ENCODE measurements around the gene CDAN1.

The CDAN1 gene

DNA sequence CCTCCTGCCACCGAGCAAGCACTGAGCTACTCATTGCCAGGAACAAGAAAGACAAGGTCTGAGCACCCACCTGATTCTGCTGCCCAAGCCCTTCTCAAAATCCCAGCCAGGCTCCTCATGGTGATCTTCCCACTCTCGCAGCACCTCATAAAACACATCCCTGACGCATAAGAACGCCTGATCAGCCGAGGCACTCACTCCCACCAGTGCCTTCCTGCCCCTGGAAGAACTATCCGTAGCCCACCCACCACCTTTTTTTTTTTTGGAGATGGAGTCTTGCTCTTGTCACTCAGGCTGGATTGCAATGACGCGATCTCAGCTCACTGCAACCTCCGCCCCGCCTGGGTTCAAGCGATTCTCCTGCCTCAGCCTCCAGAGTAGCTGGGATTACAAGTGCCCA is 3.9 kb downstream of the CDAN1 start:
- DNase-seq (ENCODE audit: low read depth), result no peak

DNA sequence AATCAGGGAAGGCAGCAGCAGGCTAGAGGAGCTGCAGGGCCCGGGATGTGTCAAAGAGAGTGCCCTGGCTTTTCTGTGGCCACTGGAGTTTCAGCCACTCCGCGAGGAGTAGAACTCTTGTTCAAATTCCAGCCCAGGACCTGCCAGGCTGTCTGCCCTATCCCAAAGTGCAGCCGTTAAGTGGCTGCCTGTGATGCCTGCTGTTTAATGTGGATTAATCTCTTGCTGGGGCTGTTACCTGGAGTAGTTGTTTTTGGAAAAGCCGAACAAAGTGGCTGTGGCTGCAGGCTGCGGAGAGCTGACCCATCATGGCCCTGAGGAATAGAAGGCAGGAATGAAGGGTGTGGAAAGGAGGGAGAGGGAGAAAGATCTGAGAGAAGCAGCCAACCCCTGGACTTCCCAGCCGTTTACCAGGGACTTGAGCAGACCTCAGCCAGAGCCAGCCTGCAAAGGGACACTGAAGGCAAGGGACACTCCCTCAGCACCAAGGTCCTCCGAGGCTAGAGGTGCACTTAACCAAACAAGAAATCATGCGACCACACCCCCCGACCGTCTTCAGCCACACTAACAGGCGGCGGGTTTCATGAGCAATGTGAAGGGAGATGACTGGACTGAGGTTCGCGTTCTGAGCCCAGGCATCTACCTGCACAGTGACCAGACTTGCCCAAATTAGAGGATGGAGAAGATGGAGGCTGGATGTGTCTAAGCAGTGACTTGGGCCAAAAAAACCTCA is 4.7 kb downstream of the CDAN1 start:
- no peak for DNase-seq (ENCODE audit: low read depth)

DNA sequence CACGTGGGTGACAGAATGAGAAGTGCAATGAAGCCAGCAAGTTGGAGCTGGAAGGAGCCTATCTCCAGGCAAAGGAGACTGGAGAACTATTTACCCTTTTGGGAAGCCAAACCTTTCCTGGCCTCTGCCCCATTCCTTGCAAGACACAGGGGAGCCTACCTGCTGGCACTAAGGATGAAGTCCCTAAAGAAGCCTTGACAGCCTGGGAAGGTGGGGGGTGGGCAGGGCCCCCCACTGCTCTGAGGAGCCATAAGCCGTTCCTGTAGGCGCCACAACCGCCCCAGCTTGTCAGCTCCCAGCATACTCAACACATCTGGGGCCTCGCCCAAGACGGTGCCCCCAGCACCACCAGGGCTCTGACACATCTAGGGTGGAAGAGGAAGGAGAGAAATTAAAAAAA is 5.5 kb downstream of the CDAN1 start:
- no peak for DNase-seq (ENCODE audit: low read depth)

DNA sequence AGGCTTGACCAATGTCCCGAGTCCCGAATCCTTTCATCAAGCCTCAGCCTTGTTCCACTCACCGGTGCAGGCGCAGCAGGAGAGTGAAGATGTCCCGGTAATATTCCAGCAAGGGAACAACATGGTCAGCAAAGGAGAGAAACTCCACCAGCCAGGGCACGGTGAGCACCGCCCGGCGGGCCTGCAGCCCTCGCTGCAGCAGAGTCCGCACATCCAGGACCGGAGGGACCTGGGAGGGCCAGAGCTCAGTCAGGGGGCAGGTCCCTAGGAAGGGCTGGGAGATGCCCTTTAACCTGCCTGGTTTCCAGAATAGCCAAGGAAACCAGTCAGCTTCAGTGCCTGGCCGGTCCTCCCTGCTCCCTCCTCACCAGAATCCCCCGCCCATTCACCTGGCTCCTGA is 6.4 kb downstream of the CDAN1 start:
- DNase-seq (ENCODE audit: low read depth), result no peak

DNA sequence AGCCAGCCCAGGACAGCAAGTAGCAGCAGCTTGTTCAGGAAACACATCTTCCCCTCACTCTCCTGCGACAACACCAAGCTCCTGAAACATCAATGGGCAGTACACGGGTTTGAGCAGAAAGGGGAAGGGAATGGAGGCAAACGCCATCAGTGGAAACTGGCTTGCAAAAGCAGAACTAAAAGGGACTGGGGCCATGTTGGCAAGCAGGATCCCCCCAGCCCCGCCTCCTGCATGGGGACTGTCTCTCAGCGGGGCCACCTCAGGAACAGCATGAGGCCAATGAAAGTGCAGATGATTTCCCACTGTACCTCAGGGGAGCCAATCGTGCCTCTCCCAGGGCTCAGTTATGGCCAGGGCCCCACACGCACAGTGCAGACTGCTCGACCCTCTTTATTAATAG is 6.8 kb downstream of the CDAN1 start:
- no peak for DNase-seq (ENCODE audit: low read depth)

DNA sequence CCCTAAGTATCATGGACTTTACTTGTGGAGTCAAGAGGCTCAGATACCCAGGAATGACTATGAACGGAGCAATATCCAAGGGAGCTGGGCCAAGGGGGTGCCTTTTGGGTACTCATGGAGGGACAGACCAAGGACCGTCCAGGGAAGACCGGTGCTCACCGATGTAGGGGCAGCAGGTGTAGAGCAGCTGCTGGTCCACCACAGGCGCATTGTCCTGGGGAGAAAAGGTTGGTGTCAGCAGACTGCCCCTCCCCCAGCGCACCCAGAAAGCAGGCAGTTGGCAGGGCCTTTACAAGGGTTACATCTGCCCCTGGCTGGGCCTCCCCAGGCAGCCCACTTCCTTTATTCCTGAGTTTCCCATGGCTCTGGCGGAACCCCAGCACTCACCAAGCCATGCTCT is 7.5 kb downstream of the CDAN1 start:
- DNase-seq (ENCODE audit: low read depth), result no peak

DNA sequence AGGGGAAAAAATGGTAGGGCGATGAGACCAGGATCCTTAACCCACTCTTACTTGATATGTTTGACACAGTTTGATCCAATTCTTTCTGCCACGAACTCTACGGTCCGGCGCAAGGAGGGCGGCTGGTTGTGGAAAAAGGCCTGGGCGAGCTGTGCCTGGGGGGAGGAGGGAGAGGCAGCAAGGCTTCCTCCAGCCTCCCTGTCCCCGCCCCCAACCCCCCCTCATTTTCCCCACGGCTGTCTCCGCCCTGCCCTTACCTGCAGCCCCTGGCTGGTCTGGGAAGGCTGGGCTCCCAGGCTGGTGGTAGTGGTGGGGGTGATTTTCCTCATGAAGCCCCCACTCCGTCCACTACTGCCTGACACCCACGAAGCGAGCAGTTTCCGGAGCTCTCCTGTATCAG is 8.0 kb downstream of the CDAN1 start:
- no peak for DNase-seq (ENCODE audit: low read depth)

DNA sequence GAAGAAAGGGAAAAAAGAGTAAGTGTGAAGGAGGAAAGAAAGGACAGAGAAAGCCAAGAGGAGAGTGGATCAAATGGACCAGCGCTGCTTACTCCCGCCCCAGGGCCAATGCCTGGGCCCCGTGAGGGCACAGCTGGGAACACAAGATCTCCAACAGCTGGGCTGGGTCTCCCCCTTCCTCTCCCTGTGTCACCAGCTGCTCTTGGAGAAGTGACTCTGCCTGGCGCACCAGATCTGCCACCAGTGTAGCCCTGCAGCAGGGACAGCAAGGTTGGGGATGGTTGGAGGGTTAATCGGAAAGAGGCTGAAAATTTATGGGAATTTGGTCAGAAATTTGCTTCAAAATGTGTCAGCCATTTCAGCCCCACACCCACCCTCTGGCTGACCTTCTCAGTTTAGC is 8.4 kb downstream of the CDAN1 start:
- DNase-seq (ENCODE audit: low read depth), result no peak

DNA sequence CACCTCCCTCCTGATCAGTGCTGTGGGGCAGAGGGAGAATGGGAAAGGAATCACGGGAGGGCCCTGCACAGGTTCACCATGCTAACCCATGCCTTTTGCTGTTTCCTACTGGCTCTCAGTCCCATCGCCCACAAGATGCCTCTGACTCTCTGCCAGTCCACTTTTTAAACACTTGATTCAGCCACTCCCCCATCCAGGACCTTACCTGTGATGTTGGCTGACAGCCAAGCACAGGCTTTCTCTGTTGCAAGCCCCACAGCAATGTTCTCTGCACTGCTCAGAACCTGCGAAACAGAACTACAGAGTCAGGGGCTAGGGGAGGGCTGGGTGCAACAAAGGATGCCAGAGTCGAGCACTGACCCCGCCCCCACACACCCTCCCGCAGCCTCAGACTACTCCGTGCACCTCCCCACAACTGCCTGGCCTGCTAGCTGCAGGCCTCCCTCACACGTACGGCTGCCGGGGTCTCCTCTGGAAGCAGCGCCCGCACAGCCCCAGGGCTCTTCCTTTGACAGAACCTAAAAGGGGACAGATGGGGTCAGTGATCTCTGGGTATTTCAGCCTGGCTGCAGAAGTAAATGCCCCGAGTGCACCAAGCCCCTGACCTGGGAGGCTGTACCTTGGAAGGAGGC is 9.1 kb downstream of the CDAN1 start:
- no peak for DNase-seq (ENCODE audit: low read depth)

DNA sequence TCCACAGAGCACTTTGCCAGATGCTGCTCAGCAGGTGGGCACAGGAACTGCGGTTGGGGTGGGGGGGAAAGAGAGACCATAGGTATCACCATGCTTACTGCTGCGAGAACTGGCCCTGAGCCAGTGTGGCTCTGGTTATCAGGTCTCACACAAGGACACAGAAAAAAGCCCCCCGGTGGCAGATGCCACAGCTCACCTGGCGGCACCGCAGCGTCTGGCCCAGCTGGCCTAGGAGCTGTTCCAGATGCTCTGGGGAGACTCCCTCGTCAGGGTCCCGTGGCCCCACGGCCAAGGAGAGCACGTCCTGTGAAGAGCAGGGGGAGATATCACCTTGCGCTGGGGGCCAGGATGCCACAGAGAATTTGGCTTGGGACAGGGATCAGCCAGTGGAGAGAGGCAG is 10.8 kb downstream of the CDAN1 start:
- no peak for DNase-seq (ENCODE audit: low read depth)

DNA sequence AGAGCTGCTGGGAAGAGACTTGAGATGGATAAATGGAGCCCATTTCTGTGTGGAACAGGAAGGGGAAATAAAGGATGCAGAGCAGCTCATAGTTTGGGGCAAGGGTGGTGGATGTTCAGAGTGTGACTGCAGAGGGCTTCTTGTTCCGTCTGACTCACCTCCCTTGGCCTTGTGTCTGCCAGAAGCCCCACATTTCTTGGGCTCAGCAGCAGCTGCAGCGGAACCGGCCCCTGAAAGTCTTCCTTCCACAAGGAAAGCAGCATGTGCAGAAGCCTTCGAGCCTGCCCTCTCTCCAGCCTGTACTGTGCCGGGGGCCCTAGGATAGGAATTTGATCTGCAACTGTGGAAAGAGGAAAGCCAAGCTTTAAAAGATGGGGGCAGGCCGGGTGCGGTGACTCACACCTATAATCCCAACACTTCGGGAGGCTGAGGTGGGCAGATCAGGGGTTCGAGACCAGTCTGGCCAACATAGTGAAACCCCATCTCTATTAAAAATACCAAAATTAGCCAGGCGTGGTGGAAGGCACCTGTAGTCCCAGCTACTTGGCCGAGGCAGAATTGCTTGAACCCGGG is 11.5 kb downstream of the CDAN1 start:
- no peak for DNase-seq (ENCODE audit: low read depth)

DNA sequence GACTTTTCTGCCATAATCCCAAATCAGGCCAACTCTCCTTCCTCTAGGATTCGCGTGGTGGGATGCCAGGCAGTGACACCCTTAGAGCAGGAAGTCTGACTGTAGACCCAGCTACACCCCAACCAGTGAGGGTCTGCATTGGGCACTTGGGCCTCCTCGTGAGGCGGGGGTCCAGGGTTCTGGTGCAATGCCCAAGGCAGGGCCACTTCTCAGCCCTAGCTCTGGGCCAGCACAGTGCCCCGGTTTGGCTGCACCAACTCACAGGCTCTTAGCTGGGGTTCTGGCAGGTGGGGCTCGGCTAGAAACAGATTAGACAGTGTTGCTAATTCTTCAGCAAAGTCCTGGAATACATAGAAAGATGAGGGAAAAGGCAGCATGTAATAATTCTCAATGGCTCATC is 12.7 kb downstream of the CDAN1 start:
- no peak for DNase-seq (ENCODE audit: low read depth)

DNA sequence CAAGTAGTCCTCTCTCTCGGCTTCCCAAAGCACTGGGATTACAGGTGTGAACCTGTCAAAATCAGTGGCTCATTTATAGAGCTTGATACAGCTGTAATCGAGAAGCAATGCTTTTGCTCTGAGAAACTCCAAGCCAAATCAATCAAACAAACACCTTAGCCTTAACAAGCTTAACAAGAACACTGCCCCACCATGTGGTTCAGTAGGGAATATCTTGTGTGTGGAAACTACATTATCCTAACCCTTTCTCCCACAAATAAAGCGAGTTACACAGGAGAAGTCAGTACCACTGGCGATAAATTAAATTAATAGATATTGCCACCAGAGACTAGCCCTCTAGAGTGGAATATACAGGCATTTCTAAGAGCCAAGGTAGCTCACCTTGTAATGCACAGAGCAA is 13.9 kb downstream of the CDAN1 start:
- DNase-seq (ENCODE audit: low read depth), result no peak

DNA sequence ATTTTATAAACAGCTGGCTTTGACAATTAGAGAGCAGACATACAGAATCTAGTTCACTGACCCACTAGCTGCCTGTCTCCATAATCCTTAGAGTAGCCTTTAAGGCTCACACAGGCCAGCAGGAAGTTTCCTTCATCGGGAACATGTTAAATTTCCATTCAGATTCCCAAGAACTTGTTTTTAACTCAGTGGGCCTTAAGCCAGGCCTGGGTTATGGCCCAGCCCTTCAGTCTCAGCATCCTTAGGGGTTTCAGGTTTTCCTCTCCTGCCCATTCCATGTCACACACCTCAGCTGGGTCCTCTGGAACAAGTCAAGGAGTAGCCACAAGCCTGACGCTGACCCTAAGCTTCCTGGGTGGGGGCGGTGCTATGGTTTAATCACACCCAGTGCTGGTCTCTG is 15.0 kb downstream of the CDAN1 start:
- DNase-seq (ENCODE audit: low read depth), result no peak

DNA sequence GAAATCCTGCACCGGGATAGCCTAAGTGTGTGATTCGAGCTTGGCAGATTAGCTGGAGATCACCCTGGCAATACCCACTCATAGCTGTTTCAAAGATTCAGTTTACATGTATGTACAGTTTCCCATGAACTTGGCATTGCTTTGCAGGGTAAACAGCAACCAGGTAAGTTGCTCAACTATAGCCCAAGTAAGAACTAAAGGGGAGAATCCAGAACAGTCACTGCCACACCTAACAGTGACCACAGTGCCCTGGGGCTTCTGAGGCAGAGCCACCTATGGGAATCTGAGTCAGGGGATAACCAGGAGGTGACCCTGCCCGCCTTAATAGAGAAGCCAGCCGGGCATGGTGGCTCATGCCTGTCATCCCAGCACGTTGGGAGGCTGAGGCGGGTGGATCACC is 15.9 kb downstream of the CDAN1 start:
- DNase-seq (ENCODE audit: low read depth), result no peak

DNA sequence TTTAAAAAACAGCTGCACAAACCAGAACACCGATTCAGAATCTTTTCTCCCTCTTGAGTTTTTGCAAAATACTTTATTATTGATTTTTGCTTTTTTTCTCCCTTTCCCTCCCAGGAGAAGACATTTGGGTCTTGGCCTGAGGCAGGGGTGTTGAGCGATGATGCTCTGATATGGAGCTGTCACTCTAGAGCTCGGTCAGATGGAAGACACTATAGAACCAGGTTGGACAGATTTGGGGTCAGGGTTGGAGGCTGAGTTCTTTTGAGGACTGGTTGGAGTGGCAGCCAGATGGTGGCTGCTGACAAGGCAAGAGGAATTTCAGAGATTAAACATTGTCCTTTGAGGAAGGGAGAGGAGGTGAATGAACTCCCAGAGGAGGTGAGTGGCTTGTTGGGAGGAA is 16.9 kb downstream of the CDAN1 start:
- DNase-seq (ENCODE audit: low read depth), result no peak

DNA sequence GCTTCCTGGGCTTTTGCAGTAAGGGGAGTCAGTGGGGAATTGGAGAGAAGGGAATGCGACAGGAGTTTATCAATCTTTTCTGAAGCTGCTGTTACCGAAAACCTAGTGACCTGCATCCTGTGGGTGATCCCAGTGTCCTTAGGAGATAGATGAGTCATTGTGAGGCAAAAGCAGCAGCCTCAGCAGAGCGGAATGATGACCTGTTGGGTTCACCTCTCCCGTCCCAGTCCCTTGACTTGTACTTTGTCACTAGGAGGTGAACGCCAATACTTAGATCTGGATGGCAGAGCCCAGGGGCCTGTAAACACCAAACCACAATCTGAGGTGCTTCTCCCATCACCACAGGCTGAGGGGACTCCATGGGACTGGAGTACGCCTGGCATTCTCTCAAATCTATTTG is 17.9 kb downstream of the CDAN1 start:
- DNase-seq (ENCODE audit: low read depth), result no peak

DNA sequence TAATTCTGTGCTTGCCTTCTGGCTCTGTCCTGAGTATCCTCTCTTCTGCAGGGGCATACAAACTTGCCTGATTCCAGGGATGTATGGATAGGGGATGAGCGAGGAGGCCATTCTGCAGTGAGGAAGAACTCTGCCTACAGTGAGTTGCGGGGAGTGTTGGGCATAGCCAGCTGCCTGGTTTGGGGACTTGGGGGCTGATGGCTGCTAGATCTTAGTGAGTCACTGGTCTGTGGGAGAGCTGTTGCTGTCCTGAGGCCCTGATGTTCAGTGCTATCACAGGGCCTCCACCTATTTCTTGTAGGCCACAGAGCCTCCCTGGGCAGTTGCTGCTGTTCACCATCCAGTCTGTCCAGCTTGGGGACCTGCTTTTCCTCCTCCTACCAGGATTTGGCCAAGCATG is 20.3 kb downstream of the CDAN1 start:
- no peak for DNase-seq (ENCODE audit: low read depth)

DNA sequence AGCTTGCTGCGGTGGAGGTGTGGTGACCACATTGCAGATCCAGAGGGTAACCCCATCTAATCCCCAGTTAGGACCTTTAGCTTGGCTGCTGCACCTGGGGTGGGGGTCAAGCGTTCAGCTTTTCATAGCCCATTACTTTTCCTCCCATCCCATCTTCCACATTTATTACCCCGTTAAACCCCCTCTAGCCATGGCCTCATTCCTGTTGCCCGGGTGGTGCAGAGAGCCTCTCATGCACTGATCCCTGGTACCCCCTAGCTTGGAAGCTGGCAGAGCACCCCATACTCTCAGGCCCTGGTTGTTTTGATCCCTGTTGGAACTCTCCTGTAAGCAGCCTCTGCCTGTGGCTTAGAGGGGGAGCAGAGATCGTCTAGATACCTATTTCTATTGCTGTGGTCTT is 20.8 kb downstream of the CDAN1 start:
- DNase-seq (ENCODE audit: low read depth), result no peak

DNA sequence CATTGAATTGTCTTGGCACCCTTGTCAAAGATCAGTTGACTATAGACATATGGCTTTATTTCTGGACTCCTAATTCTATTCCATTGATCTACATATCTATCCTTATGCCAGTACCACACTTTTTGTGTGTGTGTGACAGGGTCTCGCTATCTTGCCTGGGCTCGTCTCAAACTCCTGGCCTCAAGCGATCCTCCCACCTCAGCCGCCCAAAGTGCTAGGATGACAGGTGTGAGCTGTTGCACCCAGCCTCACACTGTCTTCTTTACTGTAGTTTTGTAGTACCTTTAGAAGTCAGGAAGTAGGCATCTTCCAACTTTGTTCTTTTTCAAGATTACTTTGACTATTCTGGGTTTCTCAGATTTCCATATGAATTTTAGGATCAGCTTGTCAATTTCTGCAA is 24.3 kb downstream of the CDAN1 start:
- no peak for DNase-seq (ENCODE audit: low read depth)

DNA sequence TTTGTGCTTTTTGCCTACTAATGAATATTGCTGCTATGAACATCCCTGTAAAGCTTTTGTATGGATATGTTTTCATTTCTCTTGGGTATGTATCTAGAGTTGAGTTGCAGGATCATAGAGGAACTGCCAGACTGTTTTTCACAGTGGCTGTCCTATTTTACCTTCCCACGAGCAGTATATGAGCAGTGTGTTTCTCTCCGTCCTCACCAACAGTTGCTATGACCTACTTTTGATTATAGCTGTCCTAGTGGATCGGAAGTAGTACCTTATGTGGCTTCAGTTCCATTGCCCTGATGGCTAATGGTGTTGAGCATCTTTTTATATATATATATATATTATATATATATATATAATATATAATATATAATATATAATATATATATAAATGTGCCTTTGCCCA is 25.2 kb downstream of the CDAN1 start:
- DNase-seq (ENCODE audit: low read depth), result no peak

DNA sequence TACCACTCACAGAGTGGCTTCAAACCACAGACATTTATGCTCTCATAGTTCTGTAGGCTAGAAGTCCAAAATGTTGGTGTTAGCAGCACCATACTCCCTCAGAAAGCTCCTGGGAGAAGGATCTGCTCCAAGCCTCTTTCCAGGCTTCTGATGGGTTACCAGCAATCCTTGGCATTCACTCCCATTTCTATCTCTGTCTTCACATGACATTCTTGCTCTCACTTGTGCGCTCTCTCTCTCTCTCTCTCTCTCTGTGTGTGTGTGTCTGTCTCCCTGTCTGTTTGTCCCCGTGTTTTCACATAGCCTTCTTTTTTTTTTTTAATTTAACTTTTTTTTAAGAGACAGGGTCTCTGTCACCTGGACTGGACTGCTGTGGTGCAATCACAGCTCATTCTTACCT is 26.3 kb downstream of the CDAN1 start:
- no peak for DNase-seq (ENCODE audit: low read depth)

DNA sequence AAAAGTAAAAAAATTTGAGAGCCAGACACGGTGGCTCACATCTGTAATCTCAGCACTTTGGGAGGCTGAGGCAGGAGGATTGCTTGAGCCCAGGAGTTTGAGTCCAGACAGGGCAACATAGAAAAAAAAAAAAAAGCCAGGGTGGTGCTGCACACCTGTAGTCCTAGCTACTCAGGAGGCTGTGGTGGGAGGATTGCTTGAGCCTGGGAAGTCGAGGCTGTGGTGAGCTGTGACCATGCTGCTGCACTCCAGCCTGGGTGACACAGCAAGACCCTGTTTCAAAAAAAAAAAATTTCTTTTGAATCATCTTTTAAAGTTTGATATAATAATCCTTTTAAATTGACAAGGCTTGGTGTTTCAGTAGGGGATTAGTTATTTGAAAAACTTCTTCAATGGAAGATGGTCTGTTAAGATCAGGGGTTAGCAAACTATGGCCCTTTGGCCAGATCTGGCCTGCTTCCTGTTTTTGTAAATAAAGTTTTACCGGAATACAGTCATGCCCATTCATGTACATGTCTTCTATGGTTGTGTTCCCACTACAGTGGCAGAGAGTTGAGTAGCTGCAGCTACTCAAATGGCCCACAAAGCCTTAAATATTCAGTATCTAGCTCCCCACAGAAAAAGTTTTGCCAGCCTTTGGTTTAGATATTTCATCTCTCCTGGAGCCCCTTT is 28.9 kb downstream of the CDAN1 start:
- no peak for DNase-seq (ENCODE audit: low read depth)

Measured in stimulated activated CD8-positive, alpha-beta memory T cell treated with anti-CD3 and anti-CD28 coated beads, Interleukin-4, amount 100 ng/mL, for 24 hours (primary cell).